HG02588 (cell line): Measurements from ENCODE around the gene TMC8.
"Not testable (repeated sequence)": the region's sequence is repeated elsewhere in the genome, so short reads cannot be mapped to it uniquely, and the experiment has no call there.

Source experiments
- ATAC-seq: cut with Tn5 transposase; IDR thresholded peaks from one replicate; pipeline ENCODE4 v1.9.1; 2021; ENCODE audit warnings: mild to moderate bottlenecking, moderate library complexity; ENCODE audit not compliant: unreplicated experiment

TMC8 gene, protein sequence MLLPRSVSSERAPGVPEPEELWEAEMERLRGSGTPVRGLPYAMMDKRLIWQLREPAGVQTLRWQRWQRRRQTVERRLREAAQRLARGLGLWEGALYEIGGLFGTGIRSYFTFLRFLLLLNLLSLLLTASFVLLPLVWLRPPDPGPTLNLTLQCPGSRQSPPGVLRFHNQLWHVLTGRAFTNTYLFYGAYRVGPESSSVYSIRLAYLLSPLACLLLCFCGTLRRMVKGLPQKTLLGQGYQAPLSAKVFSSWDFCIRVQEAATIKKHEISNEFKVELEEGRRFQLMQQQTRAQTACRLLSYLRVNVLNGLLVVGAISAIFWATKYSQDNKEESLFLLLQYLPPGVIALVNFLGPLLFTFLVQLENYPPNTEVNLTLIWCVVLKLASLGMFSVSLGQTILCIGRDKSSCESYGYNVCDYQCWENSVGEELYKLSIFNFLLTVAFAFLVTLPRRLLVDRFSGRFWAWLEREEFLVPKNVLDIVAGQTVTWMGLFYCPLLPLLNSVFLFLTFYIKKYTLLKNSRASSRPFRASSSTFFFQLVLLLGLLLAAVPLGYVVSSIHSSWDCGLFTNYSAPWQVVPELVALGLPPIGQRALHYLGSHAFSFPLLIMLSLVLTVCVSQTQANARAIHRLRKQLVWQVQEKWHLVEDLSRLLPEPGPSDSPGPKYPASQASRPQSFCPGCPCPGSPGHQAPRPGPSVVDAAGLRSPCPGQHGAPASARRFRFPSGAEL

DNA sequence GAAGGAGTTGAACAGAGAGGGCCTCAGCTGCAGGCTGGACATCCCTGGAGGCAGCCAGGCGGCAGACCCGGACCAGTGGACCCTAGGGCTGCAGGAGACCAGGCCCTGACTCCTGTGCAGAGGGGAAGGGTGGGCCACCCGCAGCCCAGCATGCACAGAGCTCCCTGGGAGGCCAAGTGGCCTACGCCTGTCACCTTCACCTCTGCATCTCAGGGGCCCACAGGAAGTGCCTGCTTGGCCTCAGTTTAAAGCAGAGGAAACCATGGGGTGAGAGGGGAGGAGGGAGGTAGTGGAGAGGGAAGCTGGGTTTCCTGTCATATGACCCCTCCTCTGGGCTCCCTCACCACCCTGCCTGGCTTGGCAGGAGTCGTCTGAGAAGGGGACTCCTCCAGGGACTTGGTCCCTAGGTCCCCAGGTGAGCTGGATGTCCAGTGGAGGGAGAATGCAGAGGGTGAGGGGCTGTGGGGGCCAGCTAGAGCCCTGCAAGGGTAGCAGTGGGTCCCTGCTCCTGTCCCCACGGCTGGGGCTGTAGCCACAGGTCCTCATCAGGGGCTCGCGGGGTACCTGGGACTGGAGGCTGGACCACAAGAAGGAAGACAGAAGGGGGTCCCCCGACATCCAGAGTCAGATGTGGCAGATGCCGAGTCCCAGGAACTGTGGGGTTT, at the start of gene TMC8:
Gene TMC8, plus strand, starts transcription at position 335 of the 665 bp plus-strand sequence. CDS start 818 bp downstream, outside the sequence.
- no peak for ATAC-seq

DNA sequence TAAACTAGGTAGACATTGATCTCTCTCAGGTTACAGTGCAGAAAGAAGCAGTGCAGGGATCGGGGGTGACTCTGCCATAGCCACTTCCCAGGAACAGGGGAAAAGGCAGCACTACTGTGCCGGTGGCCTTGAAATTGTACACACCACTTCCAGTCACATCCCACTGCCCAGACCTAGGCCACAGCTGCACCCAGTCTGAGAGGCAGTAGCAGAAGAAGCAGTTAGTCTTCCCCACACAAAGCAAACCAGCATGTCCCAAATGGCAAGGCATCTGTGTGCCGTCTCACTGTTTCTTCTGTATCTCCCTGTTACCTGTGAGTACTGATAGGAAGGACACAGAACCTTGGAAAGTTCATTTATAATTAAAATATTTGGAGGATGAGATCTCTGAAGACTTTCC, 49.0 kb upstream of the TMC8 start:
- no peak for ATAC-seq

DNA sequence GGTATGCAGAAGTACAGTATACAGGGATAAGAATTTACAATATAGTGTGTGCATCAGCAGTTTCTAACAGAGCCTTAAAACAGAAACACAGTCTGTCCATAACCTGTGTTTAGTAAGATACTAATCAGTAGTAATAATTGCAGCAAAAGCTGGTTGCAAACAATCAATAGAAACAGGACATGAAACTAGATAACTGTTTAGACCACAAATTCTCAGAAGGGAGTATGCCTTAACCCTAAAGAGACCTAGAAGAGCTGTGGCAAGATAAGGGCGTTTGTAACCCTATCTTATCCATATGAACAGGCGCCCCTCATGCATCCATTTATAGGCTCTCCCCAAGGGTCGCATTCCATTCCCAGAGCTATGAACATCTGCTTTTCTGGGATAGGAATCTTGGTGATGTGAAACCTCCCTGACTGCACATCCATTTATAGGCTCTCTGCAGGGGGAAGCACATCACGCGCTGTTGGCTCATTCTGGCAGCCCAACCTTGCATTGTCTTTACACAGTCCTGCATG, 48.2 kb upstream of the TMC8 start:
- not testable (repeated sequence) for ATAC-seq

DNA sequence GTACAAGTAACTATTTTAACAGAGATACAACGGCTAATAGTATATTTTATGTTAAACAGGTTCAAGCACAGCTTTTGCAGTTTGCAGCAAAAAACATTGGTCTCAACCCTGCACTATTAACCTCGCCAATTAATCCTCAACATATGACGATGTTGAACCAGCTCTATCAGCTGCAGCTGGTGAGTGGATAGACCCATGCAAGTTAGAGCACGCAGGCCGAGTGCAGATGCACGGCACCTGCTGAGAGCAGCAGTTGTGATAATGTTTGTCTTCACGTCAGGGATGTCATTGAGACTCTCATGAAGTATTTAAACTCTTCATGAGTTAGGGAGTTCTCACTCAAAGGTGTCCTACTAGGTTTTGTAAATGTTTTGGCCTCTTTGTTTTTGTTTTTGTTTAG, 47.6 kb upstream of the TMC8 start:
- no peak for ATAC-seq

DNA sequence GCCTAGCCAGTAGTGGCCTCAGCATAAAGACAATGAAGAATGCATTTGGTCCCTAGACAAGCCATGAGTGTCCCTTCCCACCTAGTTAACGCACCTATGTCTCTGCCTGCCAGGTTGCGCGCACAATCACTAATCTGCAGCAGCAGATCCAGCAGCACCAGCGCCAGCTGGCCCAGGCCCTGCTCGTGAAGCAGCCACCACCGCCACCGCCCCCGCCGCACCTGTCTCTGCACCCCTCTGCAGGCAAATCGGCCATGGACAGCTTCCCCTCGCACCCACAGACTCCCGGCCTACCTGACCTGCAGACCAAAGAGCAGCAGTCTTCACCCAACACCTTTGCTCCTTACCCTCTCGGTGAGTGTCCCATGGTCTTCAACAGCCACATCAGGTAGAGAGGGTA, 43.8 kb upstream of the TMC8 start:
- no peak for ATAC-seq

DNA sequence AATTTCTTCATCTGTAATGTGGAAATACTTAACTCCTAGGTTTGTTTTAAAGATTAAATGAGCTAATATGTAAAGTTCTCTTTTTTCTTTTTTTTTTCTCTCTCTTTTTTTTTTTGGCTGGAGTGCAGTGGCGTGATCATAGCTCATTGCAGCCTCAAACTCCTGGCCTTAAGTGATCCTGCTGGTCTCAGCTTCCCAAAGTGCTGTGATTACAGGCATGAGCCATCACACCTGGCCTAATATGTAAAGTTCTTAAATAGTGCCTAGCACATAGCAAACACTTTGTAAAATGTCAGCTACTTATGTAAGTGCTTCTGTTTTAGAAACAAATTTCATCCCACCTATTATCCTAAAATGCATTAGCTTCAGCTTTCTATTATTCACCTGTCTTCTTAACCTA, 42.0 kb upstream of the TMC8 start:
- ATAC-seq: no peak

DNA sequence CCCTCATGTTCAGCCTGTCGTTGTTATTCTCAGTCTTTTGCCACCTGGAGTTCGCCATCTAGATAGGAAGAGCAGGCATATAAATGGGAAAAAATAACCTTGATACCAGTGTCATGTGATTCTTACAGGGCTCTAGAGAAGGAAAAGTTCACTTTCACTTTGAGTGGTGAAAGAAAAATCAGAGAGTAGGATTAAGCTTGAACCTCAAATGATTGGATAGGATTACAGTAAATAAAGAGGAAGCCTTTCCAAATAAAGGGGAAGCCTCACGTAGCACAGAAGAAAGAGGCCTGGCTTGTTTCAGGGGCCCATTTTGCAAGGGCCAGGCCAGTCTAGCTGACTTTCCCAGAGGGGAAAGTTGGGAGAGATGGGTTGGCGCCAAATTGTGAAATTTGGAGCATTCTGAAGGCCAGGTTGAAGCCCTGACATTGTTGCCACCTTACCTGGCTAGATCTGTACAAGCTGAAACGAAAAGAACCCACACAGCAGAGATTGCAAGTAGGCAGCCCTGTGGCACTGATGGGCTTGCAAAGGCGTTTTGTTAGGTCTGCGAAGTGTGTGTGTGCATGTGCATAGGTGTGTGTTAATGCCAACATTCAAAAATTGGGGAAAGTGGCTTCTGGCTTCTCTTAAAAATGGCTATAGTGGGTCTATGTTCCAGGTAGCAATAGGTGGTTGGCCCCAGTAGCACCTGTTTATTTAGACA, 40.8 kb upstream of the TMC8 start:
- ATAC-seq: no peak

DNA sequence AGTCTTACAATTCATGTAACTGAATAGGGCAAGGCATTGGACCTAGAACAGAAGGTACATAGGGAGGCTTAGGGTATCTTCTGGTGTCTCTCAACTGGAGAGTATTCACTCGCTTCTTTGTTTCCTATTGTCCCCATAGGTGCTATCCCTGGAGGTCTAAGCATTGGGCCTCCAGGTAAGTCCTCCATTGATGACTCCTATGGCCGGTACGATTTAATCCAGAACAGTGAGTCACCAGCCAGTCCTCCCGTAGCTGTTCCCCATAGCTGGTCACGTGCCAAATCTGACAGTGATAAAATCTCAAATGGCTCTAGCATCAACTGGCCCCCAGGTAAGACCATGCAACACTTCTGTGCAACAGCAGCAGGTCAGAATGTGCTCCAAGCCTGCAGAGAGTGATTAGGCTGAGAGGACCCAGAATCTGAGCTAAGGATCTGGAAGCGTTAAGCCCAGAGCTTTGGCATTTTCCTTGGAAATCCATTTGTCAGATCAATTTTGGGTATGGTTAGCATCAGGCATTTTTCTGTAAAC, 37.7 kb upstream of the TMC8 start:
- ATAC-seq: no peak

DNA sequence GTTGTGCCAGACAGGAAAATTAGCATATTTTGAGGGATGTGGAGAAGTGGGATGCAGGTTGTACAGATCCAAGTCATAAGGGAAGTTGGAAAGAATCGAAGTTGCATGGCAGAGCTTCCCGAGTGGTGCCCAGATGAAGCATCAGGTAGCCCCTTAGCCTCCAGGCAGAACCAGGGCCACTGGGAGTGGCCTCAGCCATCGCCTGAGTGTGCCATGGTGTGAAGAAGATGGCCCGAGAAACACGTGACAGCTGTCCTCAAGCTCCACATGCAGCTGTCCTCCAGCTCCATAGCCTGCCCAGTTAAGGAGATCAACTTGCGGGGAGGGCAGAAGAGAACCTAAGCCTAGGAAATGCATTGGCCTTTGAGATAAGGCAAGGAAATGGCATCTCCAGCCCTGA, 35.5 kb upstream of the TMC8 start:
- ATAC-seq: no peak

DNA sequence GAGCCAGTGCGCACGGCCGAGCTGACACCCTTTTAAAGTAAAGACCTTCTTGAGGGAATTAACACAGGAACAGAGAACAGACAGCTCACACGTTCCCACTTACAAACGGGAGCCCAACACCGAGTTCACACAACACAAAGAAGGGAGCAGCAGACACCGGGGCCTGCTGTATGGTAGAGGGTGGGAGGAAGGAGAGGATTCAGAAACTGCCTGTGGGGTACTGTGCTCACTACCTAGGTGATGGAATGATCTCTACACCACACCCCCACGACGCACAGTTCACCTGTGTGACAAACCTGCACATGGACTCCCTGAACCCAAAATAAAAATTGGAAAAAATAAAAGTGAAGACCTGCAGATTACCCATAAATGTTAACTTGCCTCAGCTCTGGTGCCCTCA, 34.5 kb upstream of the TMC8 start:
- no peak for ATAC-seq

DNA sequence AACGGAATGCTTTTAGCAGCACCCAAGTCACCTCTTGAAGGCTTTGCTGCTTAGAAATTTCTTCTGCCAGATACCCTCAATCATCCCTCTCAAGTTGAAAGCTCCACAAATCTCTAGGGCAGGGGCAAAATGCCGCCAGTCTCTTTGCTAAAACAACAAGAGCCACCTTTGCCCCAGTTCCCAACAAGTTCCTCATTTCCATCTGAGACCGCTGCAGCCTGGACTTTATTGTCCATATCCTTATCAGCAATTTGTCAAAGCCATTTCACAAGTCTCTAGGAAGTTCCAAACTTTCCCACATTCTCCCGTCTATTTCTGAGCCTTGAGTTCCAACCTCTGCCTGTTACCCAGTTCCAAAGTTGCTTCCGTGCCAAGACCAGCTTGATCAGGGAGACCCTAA, 29.5 kb upstream of the TMC8 start:
- no peak for ATAC-seq

DNA sequence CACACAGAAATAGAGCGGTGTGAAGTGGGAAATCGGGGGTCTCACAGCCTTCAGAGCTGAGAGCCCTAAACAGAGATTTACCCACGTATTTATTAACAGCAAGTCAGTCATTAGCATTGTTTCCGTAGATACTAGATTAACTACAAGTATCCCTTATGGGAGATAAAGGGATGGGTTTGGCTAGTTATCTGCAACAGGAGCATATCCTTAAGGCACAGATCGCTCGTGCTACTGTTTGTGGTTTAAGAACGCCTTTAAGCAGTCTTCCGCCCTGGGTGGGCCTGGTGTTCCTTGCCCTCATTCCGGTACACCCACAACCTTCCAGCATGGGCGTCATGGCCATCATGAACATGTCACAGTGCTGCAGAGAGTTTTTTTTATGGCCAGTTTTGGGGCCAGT, 29.0 kb upstream of the TMC8 start:
- no peak for ATAC-seq

DNA sequence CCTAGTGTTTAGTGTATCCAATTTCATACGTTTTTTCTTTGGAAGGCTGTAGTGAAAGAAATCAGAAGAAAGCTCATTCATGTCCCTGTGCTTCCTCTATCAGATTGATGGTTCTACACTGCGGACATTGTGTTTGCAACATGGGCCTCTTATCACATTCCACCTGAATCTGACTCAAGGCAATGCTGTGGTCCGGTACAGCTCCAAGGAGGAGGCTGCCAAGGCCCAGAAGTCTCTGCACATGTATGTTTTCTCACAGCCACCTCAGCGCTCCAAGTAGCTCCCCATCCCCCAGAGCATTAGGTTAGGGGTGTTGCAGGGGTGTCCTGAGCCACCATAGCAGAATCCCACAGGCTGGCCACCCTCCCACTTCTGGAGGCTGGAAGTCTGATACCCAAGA, 27.3 kb upstream of the TMC8 start:
- no peak for ATAC-seq

DNA sequence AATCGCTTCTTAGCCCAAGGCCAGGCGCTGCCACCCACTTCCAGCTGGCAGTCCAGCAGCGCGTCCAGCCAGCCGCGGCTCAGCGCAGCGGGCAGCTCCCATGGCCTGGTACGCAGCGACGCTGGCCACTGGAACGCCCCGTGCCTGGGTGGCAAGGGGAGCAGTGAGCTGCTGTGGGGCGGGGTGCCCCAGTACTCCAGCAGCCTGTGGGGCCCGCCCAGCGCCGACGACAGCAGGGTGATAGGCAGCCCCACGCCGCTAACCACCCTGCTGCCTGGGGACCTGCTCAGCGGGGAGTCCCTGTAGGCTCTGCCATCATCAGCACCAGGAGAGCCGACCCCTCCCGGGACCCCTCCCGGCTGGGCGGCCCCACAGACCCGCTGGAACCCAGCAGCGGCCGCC, 26.0 kb upstream of the TMC8 start:
- ATAC-seq: no peak

DNA sequence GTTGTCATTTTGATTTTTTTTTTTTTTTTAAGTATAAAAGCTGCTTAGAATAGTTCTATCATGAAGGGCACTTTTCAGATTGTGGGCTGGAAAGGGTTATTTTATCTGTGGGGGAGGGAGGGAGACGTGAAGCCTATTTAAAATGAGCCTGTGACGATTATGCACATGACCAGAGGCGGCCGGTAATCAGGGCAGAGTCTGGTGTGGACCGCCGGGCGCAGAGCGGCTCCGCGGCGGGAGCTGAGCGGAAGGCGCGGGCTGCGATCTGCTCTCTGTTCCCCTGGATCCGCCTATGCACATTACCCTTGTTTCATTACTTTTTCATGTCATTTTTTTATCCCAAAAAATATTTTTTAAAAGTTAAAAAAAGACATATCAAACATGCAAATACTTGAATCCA, 25.5 kb upstream of the TMC8 start:
- no peak for ATAC-seq

DNA sequence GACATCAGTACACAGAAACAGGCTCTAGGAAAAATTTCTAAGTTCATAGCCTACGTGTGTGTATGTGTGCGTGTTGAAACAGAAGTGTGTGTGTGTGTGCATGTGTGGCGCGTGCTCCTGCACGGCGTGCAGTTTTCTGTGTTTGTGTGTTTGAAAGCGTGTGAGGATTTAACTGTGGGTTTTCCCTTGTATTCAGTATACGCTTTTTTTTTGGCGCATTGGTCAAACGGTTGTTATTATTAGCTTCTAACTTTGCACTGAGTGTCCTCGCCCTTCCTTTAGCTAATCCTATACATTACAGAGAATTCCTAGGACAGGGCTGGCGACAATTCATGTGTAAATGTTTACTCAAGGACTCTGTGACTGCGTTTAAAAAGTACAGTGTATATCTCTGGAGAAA, 25.0 kb upstream of the TMC8 start:
- no peak for ATAC-seq

DNA sequence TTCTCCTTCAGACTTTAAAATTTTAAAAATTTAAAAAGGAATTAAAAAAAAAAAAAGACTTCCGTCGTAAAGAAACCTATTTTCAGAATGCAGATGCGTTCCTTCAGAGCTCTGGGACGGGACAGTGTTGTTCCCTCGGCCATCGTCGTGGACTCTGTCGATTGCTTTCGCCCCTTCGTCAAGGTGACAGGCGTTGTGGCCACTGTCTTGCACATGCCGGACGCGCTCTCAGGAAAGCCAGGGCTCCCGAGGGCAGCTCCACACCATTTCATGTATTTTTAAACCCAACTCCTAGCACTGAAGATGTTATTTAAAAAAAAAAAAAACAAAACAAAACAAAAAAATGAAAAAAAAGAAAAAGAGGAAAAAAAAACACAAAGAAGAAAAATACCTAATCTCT, 24.4 kb upstream of the TMC8 start:
- no peak for ATAC-seq

DNA sequence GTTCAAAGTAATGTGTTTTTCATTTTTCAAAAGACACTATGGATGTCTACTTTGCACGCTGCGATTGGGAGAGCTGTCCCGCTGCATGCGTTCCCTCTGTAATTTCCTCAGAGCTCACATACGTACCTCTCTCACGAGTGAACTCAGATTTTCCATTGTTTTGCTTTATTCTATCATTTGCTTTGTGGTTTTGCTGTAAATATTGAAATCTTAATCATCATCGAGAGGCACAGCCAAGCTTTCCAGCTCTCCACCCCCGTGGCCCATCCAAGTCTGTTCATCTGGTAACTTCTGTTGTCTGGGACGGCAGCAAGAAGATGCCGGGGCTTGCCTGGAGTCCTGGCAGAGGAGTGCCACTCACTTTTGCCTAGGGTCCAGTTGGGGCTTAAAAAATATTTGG, 23.1 kb upstream of the TMC8 start:
- ATAC-seq: no peak

DNA sequence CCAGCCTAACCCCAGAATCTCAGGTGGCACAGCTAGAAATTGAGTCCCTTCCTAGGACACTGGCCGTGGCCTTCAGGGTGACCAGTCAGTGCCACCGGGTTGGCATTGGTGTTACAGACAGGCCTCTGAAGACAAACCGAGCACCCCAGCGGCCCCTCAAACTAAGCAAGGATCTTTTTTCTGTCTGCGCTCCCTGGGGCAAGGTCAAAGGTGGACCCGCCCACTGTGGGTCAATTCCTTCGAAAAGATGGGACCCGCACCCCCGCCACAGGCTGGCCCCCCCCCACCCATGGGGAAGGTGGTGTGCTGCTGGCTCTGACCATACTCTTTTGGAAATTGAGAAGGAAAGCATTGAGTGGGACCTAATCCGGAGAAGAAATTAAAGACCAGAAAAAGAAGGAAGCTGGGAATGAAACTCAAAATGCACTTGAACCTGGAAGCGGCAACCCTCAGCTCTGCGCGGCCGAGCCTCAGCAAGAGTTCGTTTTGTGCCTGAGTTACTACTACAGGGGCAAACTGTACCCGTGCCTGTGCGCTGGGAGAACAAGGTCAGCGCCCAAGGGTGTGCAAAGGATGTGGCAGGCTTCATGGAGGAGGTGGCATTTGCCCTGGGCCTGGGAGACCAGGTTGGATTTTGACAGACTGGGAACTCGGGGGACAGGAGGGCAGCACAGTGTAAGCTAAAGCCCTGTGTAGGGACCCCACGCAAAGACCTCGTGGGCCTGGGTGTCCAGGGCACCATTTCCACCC, 22.4 kb upstream of the TMC8 start:
- ATAC-seq: no peak
